SK-N-SH (cell line): ENCODE measurements around the gene AGAP9. TPM values are rescaled to one million over a fixed set of nuclear protein-coding genes. Genes with fewer than 3 reads are reported as not detected.
"Not testable (repeated sequence)": the region's sequence is repeated elsewhere in the genome, so short reads cannot be mapped to it uniquely, and the experiment has no call there.

Experiments
- CTCF ChIA-PET: fragments of 300-600, 350-600 bp; formaldehyde crosslinking; extraction: SDS; loops from one replicate; lab custom pipeline; 2021; lab: Yijun Ruan, JAX
- POLR2A ChIA-PET: fragments of 350-600 bp; sonication (Branson Sonifier 250); formaldehyde crosslinking; extraction: SDS; loops from one replicate; lab custom pipeline; 2020; ENCODE audit warnings: antibody characterized with exemption, inconsistent platforms; lab: Yijun Ruan, JAX
- DNase-seq: peaks from one replicate; pipeline ENCODE4 v3.0.0; 2012
- H2AFZ ChIP-seq: fragments of 200-600 bp; sonication (generic); 2 replicates; pipeline ENCODE4 v1.8.1; 2016; ENCODE audit warnings: antibody characterized with exemption, mild to moderate bottlenecking, low read depth
- H3F3A ChIP-seq: fragments of 200-600 bp; sonication (generic); replicated peaks from 2 replicates; pipeline ENCODE3; 2016; ENCODE audit warnings: antibody characterized with exemption, mild to moderate bottlenecking; ENCODE audit not compliant: insufficient read depth
- H3K27ac ChIP-seq, 2 experiments: fragments of 200-500 bp in 1 of 2; fragments of 200-600 bp in 1 of 2; sonication (Bioruptor generic) in 1 of 2; sonication (generic), shearing (Covaris generic) in 1 of 2; 2 replicates each; pipeline versions ENCODE4 v1.5.1 to v1.6.1; 2014 to 2016; ENCODE audit warnings: low read depth in 2 of 2, inconsistent platforms in 1 of 2, low read length in 1 of 2, mild to moderate bottlenecking in 1 of 2, mixed read lengths in 1 of 2
- H3K27me3 ChIP-seq: fragments of 200-600 bp; sonication (generic), shearing (Covaris generic); 2 replicates; pipeline ENCODE4 v1.6.1; 2016; ENCODE audit warnings: mixed run types; ENCODE audit not compliant: insufficient read depth
- H3K36me3 ChIP-seq, 2 experiments: fragments of 200-500 bp in 1 of 2; fragments of 200-600 bp in 1 of 2; sonication (Bioruptor generic) in 1 of 2; sonication (generic) in 1 of 2; replicated peaks in 1 of 2; 2 replicates each; pipeline versions ENCODE3 to v1.5.1; 2014 to 2016; ENCODE audit warnings: low read length in 1 of 2, mild to moderate bottlenecking in 1 of 2; ENCODE audit not compliant: insufficient read depth in 2 of 2, control insufficient read depth in 1 of 2
- H3K4me1 ChIP-seq, 2 experiments: fragments of 200-500 bp in 1 of 2; fragments of 200-600 bp in 1 of 2; sonication (Bioruptor generic) in 1 of 2; sonication (generic), shearing (Covaris generic) in 1 of 2; 2 replicates each; pipeline versions ENCODE4 v1.5.1 to v1.6.1; 2014 to 2016; ENCODE audit warnings: low read depth in 1 of 2, low read length in 1 of 2, mixed run types in 1 of 2; ENCODE audit not compliant: insufficient read depth in 2 of 2, control insufficient read depth in 1 of 2
- H3K4me2 ChIP-seq: fragments of 200-600 bp; sonication (generic), shearing (Covaris generic); 2 replicates; pipeline ENCODE4 v1.6.1; 2017; ENCODE audit warnings: mixed run types
- H3K4me3 ChIP-seq, 2 experiments: fragments of 200-500 bp in 1 of 2; fragments of 200-600 bp in 1 of 2; sonication (Bioruptor generic) in 1 of 2; sonication (generic), shearing (Covaris generic) in 1 of 2; 2 replicates each; pipeline versions ENCODE4 v1.5.1 to v1.8.1; 2014 to 2016; ENCODE audit warnings: low read depth in 2 of 2, inconsistent platforms in 1 of 2, low read length in 1 of 2, mild to moderate bottlenecking in 1 of 2, mixed read lengths in 1 of 2, moderate library complexity in 1 of 2
- H3K79me2 ChIP-seq: fragments of 200-600 bp; sonication (generic); 2 replicates; pipeline ENCODE4 v1.8.1; 2017; ENCODE audit warnings: mild to moderate bottlenecking; ENCODE audit not compliant: insufficient read depth
- H3K9ac ChIP-seq: fragments of 200-600 bp; sonication (generic); 2 replicates; pipeline ENCODE4 v1.6.1; 2017; ENCODE audit warnings: mixed run types
- H3K9me2 ChIP-seq: fragments of 200-600 bp; sonication (generic); 2 replicates; pipeline ENCODE4 v1.6.1; 2017; ENCODE audit warnings: mixed run types
- H3K9me3 ChIP-seq: fragments of 200-600 bp; sonication (generic); 2 replicates; pipeline ENCODE4 v1.6.1; 2017; ENCODE audit warnings: mixed run types, mild to moderate bottlenecking, moderate library complexity
- H4K20me1 ChIP-seq: fragments of 200-600 bp; sonication (generic); 2 replicates; pipeline ENCODE4 v1.6.1; 2017; ENCODE audit warnings: mild to moderate bottlenecking, mixed run types; ENCODE audit not compliant: insufficient read depth
- WGBS: methylation state at CpG from one replicate; pipeline ENCODE4 v1.1.6; 2017; ENCODE audit warnings: low lambda C conversion rate; 5-methylcytosine and 5-hydroxymethylcytosine counted together
- polyA plus RNA-seq, 3 experiments: library from polyadenylated mRNA; depleted of rRNA; stranded (reverse); fragments of >200 nt; gene quantifications; 2 replicates each; pipeline ENCODE4 v1.2.3, GENCODE V29; 2012

AGAP9 gene
- polyA plus RNA-seq, 1 of the 3 experiments (the other 2 are of a cell fraction): 9.1 TPM

GRCh38 chr10:47477078-47477477 lies 46.4 kb downstream of the AGAP9 start:
- H3K27me3 ChIP-seq, POLR2A ChIA-PET, H3K4me1 ChIP-seq, H3K79me2 ChIP-seq, H3K27ac ChIP-seq, H3K4me3 ChIP-seq, H3K4me2 ChIP-seq, DNase-seq, H3F3A ChIP-seq, H3K36me3 ChIP-seq, H4K20me1 ChIP-seq, H3K9me3 ChIP-seq, H2AFZ ChIP-seq, H3K9me2 ChIP-seq, H3K9ac ChIP-seq, CTCF ChIA-PET: not testable (repeated sequence)
- no CpG with 5 or more reads among the region's 11 CpGs for WGBS

- WGBS: no CpG with 5 or more reads among the region's 5 CpGs
- CTCF ChIA-PET, DNase-seq: not testable (repeated sequence)
These were observed 48.3 kb downstream of the AGAP9 start for GRCh38 chr10:47475101-47475500.

GRCh38 chr10:47473516-47473915 lies 49.9 kb downstream of the AGAP9 start:
- no CpG with 5 or more reads among the region's 7 CpGs for WGBS
- H3K4me1 ChIP-seq, DNase-seq, H3K79me2 ChIP-seq, H3K27me3 ChIP-seq, POLR2A ChIA-PET, H3K27ac ChIP-seq, H2AFZ ChIP-seq, H3K9me3 ChIP-seq, H3K4me2 ChIP-seq, H3K36me3 ChIP-seq, H3K9me2 ChIP-seq, H3F3A ChIP-seq, H4K20me1 ChIP-seq, H3K9ac ChIP-seq, CTCF ChIA-PET, H3K4me3 ChIP-seq: not testable (repeated sequence)

More at GRCh38 chr10:47475101-47475500, 48.3 kb downstream of the AGAP9 start:
- H3K4me3 ChIP-seq, H3K27me3 ChIP-seq, POLR2A ChIA-PET, H3F3A ChIP-seq, H3K9ac ChIP-seq, H3K9me2 ChIP-seq, H2AFZ ChIP-seq, H4K20me1 ChIP-seq, H3K4me1 ChIP-seq, H3K79me2 ChIP-seq, H3K9me3 ChIP-seq, H3K4me2 ChIP-seq, H3K27ac ChIP-seq, H3K36me3 ChIP-seq: not testable (repeated sequence)

GRCh38 chr10:47472647-47473046 lies 50.8 kb downstream of the AGAP9 start:
- H3K9me3 ChIP-seq, H3K4me1 ChIP-seq, H3K9me2 ChIP-seq, POLR2A ChIA-PET, H3F3A ChIP-seq, H3K79me2 ChIP-seq, H4K20me1 ChIP-seq, H3K27me3 ChIP-seq, H3K4me3 ChIP-seq, H3K9ac ChIP-seq, CTCF ChIA-PET, H3K36me3 ChIP-seq, H2AFZ ChIP-seq, DNase-seq, H3K4me2 ChIP-seq, H3K27ac ChIP-seq: not testable (repeated sequence)
- no CpG with 5 or more reads among the region's 3 CpGs for WGBS

GRCh38 chr10:47472072-47472471 lies 51.4 kb downstream of the AGAP9 start:
- H3K4me2 ChIP-seq, H3K27ac ChIP-seq, H3K79me2 ChIP-seq, H4K20me1 ChIP-seq, H3K9ac ChIP-seq, H3K9me2 ChIP-seq, DNase-seq, CTCF ChIA-PET, H3K36me3 ChIP-seq, H3K4me3 ChIP-seq, H2AFZ ChIP-seq, H3K4me1 ChIP-seq, POLR2A ChIA-PET, H3K27me3 ChIP-seq, H3K9me3 ChIP-seq, H3F3A ChIP-seq: not testable (repeated sequence)
- WGBS: no CpG with 5 or more reads among the region's 5 CpGs

- H3K4me2 ChIP-seq, H3K36me3 ChIP-seq, DNase-seq, H3K27ac ChIP-seq, H3K79me2 ChIP-seq, H3K4me1 ChIP-seq, H4K20me1 ChIP-seq, H3K9me2 ChIP-seq, H3K9ac ChIP-seq, POLR2A ChIA-PET, H3K9me3 ChIP-seq, H3K4me3 ChIP-seq, CTCF ChIA-PET, H2AFZ ChIP-seq, H3K27me3 ChIP-seq, H3F3A ChIP-seq: not testable (repeated sequence)
- 91% methylated on average over 12 of the region's 20 CpGs for WGBS
These were observed 54.5 kb downstream of the AGAP9 start for GRCh38 chr10:47468731-47469528.
